DND-41 (cell line): Measurements from ENCODE around the gene FKBP2.

Source experiments
- EZH2 ChIP-seq: IDR thresholded peaks from 3 replicates; pipeline ENCODE4 v1.6.1; 2012; ENCODE audit warnings: borderline replicate concordance, low read depth, mild to moderate bottlenecking, moderate library complexity, low read length, inconsistent platforms; ENCODE audit not compliant: severe bottlenecking
- TF ChIP-seq, protein P1 (sequence below): IDR thresholded peaks from 2 replicates; pipeline ENCODE4 v1.5.1; 2012; ENCODE audit warnings: borderline replicate concordance, low read length, moderate library complexity, mild to moderate bottlenecking; ENCODE audit not compliant: poor library complexity, severe bottlenecking; ENCODE audit errors: extremely low read depth

DNA sequence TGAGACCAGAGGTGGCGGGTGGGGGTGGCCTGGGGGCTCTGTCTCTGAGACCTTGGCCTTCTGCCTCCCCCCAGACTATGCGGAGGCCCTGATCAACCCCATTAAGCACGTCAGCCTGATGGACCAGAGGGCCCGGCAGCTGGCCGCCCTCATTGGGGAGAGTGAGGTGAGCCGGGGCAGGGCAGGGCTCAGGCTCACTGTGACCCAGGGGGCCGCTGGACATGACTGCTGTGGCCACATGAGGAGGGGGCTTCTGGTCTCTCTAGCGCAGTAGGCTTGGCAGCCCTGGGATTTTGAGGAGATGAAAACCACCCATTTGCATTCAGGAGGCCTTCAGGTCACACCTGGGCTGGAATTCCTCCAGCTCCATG is 23.0 kb downstream of the FKBP2 start:
- TF ChIP-seq, protein P1, sequence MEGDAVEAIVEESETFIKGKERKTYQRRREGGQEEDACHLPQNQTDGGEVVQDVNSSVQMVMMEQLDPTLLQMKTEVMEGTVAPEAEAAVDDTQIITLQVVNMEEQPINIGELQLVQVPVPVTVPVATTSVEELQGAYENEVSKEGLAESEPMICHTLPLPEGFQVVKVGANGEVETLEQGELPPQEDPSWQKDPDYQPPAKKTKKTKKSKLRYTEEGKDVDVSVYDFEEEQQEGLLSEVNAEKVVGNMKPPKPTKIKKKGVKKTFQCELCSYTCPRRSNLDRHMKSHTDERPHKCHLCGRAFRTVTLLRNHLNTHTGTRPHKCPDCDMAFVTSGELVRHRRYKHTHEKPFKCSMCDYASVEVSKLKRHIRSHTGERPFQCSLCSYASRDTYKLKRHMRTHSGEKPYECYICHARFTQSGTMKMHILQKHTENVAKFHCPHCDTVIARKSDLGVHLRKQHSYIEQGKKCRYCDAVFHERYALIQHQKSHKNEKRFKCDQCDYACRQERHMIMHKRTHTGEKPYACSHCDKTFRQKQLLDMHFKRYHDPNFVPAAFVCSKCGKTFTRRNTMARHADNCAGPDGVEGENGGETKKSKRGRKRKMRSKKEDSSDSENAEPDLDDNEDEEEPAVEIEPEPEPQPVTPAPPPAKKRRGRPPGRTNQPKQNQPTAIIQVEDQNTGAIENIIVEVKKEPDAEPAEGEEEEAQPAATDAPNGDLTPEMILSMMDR = no peak
- TF ChIP-seq EZH2 = no peak
